ENCODE measurements around the gene CAMKK2.
A peak's percentile ranks its signal among the peaks of the same experiment; 100 is the strongest.
"Not testable (repeated sequence)": the region's sequence is repeated elsewhere in the genome, so short reads cannot be mapped to it uniquely, and the experiment has no call there.

Gene CAMKK2

GRCh38 chr12:121222847-121223246, 73.7 kb downstream of the CAMKK2 start:
- DNase-seq: no peak

GRCh38 chr12:121219353-121219986, 77.0 kb downstream of the CAMKK2 start:
- no peak for DNase-seq

GRCh38 chr12:121218588-121219352, 77.7 kb downstream of the CAMKK2 start:
- DNase-seq: no peak

GRCh38 chr12:121217761-121218160, 78.7 kb downstream of the CAMKK2 start:
- DNase-seq: no peak

GRCh38 chr12:121217063-121217462, 79.4 kb downstream of the CAMKK2 start:
- DNase-seq: no peak

- DNase-seq: no peak
These were observed 80.4 kb downstream of the CAMKK2 start for GRCh38 chr12:121216102-121216501.

GRCh38 chr12:121214855-121215745, 81.4 kb downstream of the CAMKK2 start:
- no peak for DNase-seq

GRCh38 chr12:121214166-121214777, 82.2 kb downstream of the CAMKK2 start:
- DNase-seq: no peak

GRCh38 chr12:121212875-121213274, 83.6 kb downstream of the CAMKK2 start:
- DNase-seq: no peak

GRCh38 chr12:121209624-121210572, 86.6 kb downstream of the CAMKK2 start, which contains the start of gene P2RX4:
TSS of gene P2RX4 (plus strand) at chr12:121210129. CDS start at chr12:121210165, 36 bp downstream.
- peak; percentile 92 for DNase-seq

- no peak for DNase-seq
These were observed 87.3 kb downstream of the CAMKK2 start for GRCh38 chr12:121209221-121209620.

- not testable (repeated sequence) for DNase-seq
These were observed 87.9 kb downstream of the CAMKK2 start for GRCh38 chr12:121208571-121208970.

- no peak for DNase-seq
These were observed 91.0 kb downstream of the CAMKK2 start for GRCh38 chr12:121205491-121205890.

- DNase-seq: no peak
These were observed 93.0 kb downstream of the CAMKK2 start for GRCh38 chr12:121203482-121203881.

- no peak for DNase-seq
These were observed 93.8 kb downstream of the CAMKK2 start for GRCh38 chr12:121202407-121203355.

GRCh38 chr12:121201140-121201539, 95.4 kb downstream of the CAMKK2 start:
- not testable (repeated sequence) for DNase-seq

GRCh38 chr12:121198949-121199348, 97.6 kb downstream of the CAMKK2 start:
- DNase-seq: no peak

GRCh38 chr12:121196902-121197301, 99.6 kb downstream of the CAMKK2 start:
- no peak for DNase-seq

- DNase-seq: no peak
These were observed 105.4 kb downstream of the CAMKK2 start for GRCh38 chr12:121191151-121191550.

GRCh38 chr12:121190523-121191031, 105.9 kb downstream of the CAMKK2 start:
- no peak for DNase-seq

Data from activated CD8-positive, alpha-beta memory T cell treated with anti-CD3 and anti-CD28 coated beads, Interleukin-2, amount 50 U/mL, for 48 hours (primary cell).